ENCODE measurements around the gene DPM3. TPM values are rescaled to one million over a fixed set of nuclear protein-coding genes. Genes with fewer than 3 reads are reported as not detected.
"Not testable (repeated sequence)": the region's sequence is repeated elsewhere in the genome, so short reads cannot be mapped to it uniquely, and the experiment has no call there.

The DPM3 gene
- total and polyA plus RNA-seq, 4 donors: 42.4 to 200 (median 107) TPM

DNA sequence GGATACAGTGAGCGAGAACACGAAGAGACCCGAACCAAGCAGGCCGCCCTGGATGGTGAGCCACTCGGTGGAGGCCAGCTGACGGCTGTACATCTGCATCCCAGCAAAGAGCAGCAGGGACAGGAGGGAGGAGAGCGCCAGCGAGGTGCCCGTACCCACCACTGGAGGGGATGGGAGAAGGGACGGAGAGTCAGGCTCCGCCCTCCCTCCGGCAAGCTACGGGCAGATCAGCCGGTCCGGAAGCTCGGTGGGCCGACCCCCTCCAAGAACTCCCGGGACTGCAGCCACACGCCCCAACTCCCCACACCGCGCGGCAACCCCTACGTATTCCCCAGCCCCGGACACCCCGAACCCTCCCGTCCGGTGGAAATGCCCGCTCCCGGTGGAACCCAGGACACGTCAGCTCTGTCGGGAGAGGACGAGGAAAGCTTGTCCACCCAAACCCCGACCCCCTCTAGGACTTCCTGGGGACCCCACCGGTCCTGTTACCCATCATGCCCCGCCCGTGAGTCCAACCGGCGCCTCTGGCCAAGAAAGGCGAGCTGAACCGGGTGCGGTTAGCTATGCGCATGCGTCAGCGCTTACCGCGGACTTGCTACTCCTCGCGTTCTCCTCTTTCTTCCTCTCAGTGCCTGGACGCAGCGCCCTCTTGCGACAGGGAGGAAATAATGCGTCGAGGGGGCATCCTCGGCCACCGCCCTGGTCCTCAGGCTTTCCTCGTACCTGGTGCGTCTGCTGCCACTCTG lies 32.6 kb upstream of the DPM3 start, which contains the start of gene KRTCAP2:
KRTCAP2 (minus strand) TSS at position 573 of the 746 bp plus-strand sequence; CDS start at position 493, 80 bp downstream.
- Histone ChIP-seq H3K36me3 (ENCODE audit: control insufficient read depth in 1 of 2, insufficient read depth in 2 of 2, low read length in 1 of 2) (peaks cover 0 to 3% of the 10 kb centered on the region in 2 donors), H3K27ac (ENCODE audit: low read depth in 1 of 2, low read length in 2 of 2) (peak within 1 kb of the TSS in 1 of 2 donors; percentile 71), H3K27me3 (ENCODE audit: control insufficient read depth in 1 of 2, insufficient read depth in 2 of 2, low read length in 1 of 2) (no peaks in the 10 kb centered on the region), H3K4me3 (ENCODE audit: low read length in 2 of 2) (peak within 1 kb of the TSS; percentile 68 to 86), H3K4me1 (ENCODE audit: control insufficient read depth in 1 of 2, insufficient read depth in 2 of 2, low read length in 2 of 2) (no peaks in the 10 kb centered on the region), H3K9me3 (ENCODE audit: control insufficient read depth, low read length) (no peaks in the 10 kb centered on the region)
- ATAC-seq (ENCODE audit: low FRiP score) (peak; percentile 92), DNase-seq (peak; percentile 97 to 98)
- WGBS, 2 donors: 0 to 1% methylated on average over 47 to 57 of the region's 57 CpGs
- intact Hi-C loops (cut with DNase I): no loop called here

DNA sequence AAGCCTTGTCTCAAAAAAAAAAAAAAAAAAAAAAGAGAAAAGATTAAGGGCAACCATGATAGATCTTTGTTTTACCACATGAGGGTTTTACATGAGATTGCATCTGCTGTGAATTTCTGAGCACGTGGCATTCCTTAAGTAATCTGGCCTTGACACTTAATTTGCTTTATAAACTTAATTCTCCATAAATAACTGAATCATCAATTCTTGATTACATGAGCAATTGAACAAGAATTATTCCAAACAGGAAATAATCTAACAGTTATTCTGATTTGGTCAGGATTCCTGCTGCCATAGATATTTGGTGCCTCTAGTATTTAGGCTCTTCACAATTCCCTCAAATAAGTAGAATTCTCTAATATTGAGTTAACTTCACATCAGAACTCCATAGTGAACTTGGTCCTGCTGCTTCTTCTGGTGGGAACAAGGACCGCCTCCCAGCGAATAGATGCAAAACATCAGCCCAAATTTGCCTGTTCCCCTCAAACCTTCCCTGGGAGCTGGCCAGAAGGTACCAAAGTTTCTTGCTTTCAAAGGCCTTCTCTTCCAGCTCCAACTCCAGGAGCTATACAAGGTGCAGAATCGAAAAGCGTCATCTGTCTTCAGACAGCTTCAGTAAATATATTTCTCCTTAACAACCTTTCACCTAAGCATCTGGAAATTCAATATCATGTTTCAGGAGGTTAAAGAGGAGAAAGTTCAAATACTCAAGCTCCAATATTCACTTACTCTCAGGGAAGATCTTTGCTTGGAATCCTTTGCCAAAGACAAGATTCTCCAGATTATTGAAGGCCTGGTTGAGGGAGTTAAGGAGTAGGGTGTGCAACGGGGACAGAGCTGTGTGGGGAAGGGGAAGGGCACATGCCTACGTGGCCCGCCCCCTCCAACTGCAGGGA lies 31.8 kb upstream of the DPM3 start:
- Histone ChIP-seq H3K4me1 (ENCODE audit: control insufficient read depth in 1 of 2, insufficient read depth in 2 of 2, low read length in 2 of 2) (no peaks in the 10 kb centered on the region), H3K4me3 (ENCODE audit: low read length in 2 of 2) (peak overlapping the region; percentile 68 to 86), H3K27me3 (ENCODE audit: control insufficient read depth in 1 of 2, insufficient read depth in 2 of 2, low read length in 1 of 2) (no peaks in the 10 kb centered on the region), H3K9me3 (ENCODE audit: control insufficient read depth, low read length) (no peaks in the 10 kb centered on the region), H3K27ac (ENCODE audit: low read depth in 1 of 2, low read length in 2 of 2) (peak overlapping the region in 1 of 2 donors; percentile 71), H3K36me3 (ENCODE audit: control insufficient read depth in 1 of 2, insufficient read depth in 2 of 2, low read length in 1 of 2) (peaks cover 0 to 3% of the 10 kb centered on the region in 2 donors)
- WGBS, 2 donors: 37 to 38% methylated on average over 8 of the region's 8 CpGs
- intact Hi-C loops (cut with DNase I): no loop called here
- DNase-seq: no peak
- ATAC-seq (ENCODE audit: low FRiP score): peak; percentile 15

DNA sequence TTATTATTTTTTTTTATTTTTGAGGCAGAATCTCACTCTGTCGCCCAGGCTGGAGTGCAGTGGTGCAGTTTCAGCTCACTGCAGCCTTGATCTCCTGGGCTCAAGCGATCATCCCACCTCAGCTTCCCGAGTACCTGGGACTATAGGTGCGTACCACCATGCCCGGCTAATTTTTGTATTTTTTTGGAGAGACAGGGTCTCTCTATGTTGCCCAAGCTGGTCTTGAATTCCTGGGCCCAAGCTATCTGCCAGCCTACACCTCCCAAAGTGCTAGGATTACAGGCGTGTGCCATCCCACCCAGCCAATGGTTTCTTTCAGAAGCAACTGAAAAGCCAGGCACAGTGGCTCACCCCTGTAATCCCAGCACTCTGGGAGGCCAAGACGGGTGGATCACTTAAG lies 30.5 kb upstream of the DPM3 start:
- intact Hi-C loops (cut with DNase I): no loop called here
- DNase-seq (peak in 1 of 2 donors; percentile 36), ATAC-seq (ENCODE audit: low FRiP score) (no peak)
- Histone ChIP-seq H3K27ac (ENCODE audit: low read depth in 1 of 2, low read length in 2 of 2) (no peak overlapping the region), H3K27me3 (ENCODE audit: control insufficient read depth in 1 of 2, insufficient read depth in 2 of 2, low read length in 1 of 2) (no peaks in the 10 kb centered on the region), H3K9me3 (ENCODE audit: control insufficient read depth, low read length) (no peaks in the 10 kb centered on the region), H3K36me3 (ENCODE audit: control insufficient read depth in 1 of 2, insufficient read depth in 2 of 2, low read length in 1 of 2) (peaks cover 0 to 3% of the 10 kb centered on the region in 2 donors), H3K4me3 (ENCODE audit: low read length in 2 of 2) (no peak overlapping the region), H3K4me1 (ENCODE audit: control insufficient read depth in 1 of 2, insufficient read depth in 2 of 2, low read length in 2 of 2) (no peaks in the 10 kb centered on the region)
- 84 to 89% methylated on average over 7 of the region's 7 CpGs for WGBS, 2 donors

DNA sequence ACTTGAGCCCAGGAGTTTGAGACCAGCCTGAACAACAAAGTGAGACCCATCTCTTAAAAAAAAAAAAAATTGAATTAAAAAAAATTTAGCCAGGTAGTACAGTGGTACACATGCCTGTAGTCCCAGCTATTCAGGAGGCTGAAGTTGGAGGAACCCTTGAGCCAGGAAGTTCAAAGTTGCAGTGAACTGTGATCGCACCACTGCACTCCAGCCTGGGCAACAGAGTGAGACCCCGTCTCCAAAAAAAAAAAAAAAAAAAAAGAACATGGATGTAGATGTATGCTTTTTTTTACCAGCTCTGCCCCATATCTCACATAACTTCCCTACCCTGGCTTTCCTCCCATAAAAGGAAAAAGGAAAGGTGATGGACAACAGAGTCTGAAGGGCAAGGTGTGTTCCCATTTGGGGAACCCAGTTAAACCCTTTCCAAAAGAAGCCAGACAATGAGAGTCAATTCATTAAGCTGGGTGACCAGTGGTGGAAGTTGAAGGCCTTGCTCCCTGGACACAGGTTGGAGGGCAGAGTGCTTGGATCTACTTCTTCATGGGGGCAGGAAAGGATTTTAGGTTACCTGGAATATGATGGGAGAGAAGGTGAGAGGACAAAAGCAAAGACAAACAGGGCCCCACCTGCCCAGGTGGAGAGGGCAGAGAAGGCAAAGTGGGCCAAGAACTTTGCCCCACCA lies 29.9 kb upstream of the DPM3 start:
- H3K9me3 ChIP-seq (ENCODE audit: control insufficient read depth, low read length): no peaks in the 10 kb centered on the region
- H3K27ac ChIP-seq (ENCODE audit: low read depth in 1 of 2, low read length in 2 of 2): no peak overlapping the region
- DNase-seq (peak in 1 of 2 donors; percentile 12), ATAC-seq (ENCODE audit: low FRiP score) (no peak)
- intact Hi-C loops (cut with DNase I): no loop called here
- H3K36me3 ChIP-seq (ENCODE audit: control insufficient read depth in 1 of 2, insufficient read depth in 2 of 2, low read length in 1 of 2): peaks cover 0 to 3% of the 10 kb centered on the region in 2 donors
- H3K4me3 ChIP-seq (ENCODE audit: low read length in 2 of 2): no peak overlapping the region
- H3K4me1 ChIP-seq (ENCODE audit: control insufficient read depth in 1 of 2, insufficient read depth in 2 of 2, low read length in 2 of 2): no peaks in the 10 kb centered on the region
- no peaks in the 10 kb centered on the region for H3K27me3 ChIP-seq (ENCODE audit: control insufficient read depth in 1 of 2, insufficient read depth in 2 of 2, low read length in 1 of 2)
- 83 to 90% methylated on average over 2 of the region's 2 CpGs for WGBS, 2 donors

DNA sequence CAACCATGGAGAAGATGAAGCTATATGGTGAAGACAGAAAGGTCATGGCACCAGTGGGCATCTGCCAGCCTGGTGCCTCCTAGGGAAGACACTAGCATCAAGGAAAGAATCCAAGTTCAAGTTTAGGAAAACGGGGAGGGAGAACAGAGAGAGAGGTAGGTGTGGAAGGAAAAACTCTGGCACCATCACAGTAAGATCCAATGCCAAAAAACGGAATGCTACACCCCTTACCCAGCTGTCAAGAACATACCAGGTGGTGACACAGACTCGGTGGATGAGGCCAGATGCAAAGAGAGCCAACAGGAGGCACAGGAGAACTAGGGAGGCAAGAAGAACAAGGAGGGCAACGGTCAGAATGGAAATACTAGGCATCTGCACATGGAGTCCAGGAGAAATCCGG lies 29.2 kb upstream of the DPM3 start:
- peaks cover 0 to 3% of the 10 kb centered on the region in 2 donors for H3K36me3 ChIP-seq (ENCODE audit: control insufficient read depth in 1 of 2, insufficient read depth in 2 of 2, low read length in 1 of 2)
- no peaks in the 10 kb centered on the region for H3K4me1 ChIP-seq (ENCODE audit: control insufficient read depth in 1 of 2, insufficient read depth in 2 of 2, low read length in 2 of 2)
- no peak for DNase-seq
- WGBS, 2 donors: 69 to 80% methylated on average over 5 of the region's 5 CpGs
- H3K27ac ChIP-seq (ENCODE audit: low read depth in 1 of 2, low read length in 2 of 2): no peak overlapping the region
- H3K9me3 ChIP-seq (ENCODE audit: control insufficient read depth, low read length): no peaks in the 10 kb centered on the region
- no peak for ATAC-seq (ENCODE audit: low FRiP score)
- no peaks in the 10 kb centered on the region for H3K27me3 ChIP-seq (ENCODE audit: control insufficient read depth in 1 of 2, insufficient read depth in 2 of 2, low read length in 1 of 2)
- intact Hi-C loops (cut with DNase I): no loop called here
- H3K4me3 ChIP-seq (ENCODE audit: low read length in 2 of 2): no peak overlapping the region

DNA sequence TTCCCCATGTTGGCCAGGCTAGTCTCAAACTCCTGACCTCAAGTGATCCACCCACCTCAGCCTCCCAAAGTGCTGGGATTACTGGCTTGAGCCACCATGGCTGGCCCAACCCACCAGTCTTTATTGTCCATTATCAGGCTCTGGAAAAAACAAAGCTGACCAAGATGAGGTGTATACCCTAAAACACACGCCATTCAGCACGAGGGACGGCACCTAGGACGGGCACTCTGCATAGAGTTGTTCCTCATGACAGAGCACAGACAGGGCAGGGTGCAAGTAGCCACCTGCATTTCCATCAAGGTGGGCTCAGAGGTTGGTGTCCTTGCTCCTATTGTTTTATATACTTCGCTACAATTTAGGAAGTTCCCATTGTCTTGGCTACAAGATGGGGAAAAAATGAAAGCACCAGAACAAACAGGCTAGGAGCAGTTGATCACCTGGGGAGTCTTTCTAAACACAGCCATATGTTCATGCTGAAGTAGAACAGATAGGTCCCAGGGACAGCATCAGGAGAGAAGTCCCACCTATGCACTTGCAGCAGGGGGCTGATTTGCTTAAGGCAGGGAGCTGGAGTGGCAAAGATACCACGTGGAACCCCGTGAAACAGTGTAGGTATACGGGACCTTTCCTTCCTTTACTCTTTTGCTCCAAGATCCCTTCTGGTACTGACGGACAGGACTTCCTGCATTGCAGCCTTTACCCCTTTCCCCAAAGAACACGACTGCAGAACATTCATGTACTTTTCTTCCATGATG lies 28.3 kb upstream of the DPM3 start:
- intact Hi-C loops (cut with DNase I): loop anchor here in 1 of 2 donors (1.0 kb wide), 1 partner anchor 77 kb away; no protein-coding TSS in a partner anchor
- Histone ChIP-seq H3K27me3 (ENCODE audit: control insufficient read depth in 1 of 2, insufficient read depth in 2 of 2, low read length in 1 of 2) (no peaks in the 10 kb centered on the region), H3K4me1 (ENCODE audit: control insufficient read depth in 1 of 2, insufficient read depth in 2 of 2, low read length in 2 of 2) (no peaks in the 10 kb centered on the region), H3K36me3 (ENCODE audit: control insufficient read depth in 1 of 2, insufficient read depth in 2 of 2, low read length in 1 of 2) (peaks cover 0 to 3% of the 10 kb centered on the region in 2 donors), H3K9me3 (ENCODE audit: control insufficient read depth, low read length) (no peaks in the 10 kb centered on the region), H3K27ac (ENCODE audit: low read depth in 1 of 2, low read length in 2 of 2) (no peak overlapping the region), H3K4me3 (ENCODE audit: low read length in 2 of 2) (no peak overlapping the region)
- ATAC-seq (ENCODE audit: low FRiP score): no peak
- DNase-seq: peak in 1 of 2 donors; percentile 43
- 73 to 81% methylated on average over 10 of the region's 10 CpGs for WGBS, 2 donors

DNA sequence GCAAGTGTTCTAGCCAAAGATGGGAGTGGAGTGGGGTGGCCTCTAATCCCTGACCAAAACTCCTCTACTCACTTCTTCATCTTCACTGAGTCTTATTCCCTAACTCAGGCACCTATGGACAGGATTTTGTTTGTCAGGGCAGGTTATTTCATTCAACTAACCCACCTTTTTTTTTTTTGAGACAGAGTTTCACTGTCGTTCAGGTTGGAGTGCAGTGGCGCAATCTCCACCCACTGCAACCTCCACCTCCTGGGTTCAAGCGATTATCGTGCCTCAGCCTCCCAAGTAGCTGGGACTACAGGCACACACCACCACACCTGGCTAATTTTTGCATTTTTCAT lies 27.7 kb upstream of the DPM3 start:
- not testable (repeated sequence) for DNase-seq; H3K9me3 ChIP-seq (ENCODE audit: control insufficient read depth, low read length); H3K4me1 ChIP-seq (ENCODE audit: control insufficient read depth in 1 of 2, insufficient read depth in 2 of 2, low read length in 2 of 2); H3K27me3 ChIP-seq (ENCODE audit: control insufficient read depth in 1 of 2, insufficient read depth in 2 of 2, low read length in 1 of 2); H3K4me3 ChIP-seq (ENCODE audit: low read length in 2 of 2); H3K36me3 ChIP-seq (ENCODE audit: control insufficient read depth in 1 of 2, insufficient read depth in 2 of 2, low read length in 1 of 2); H3K27ac ChIP-seq (ENCODE audit: low read depth in 1 of 2, low read length in 2 of 2); ATAC-seq (ENCODE audit: low FRiP score)
- intact Hi-C loops (cut with DNase I): loop anchor here in 1 of 2 donors (1.0 kb wide), 1 partner anchor 77 kb away; no protein-coding TSS in a partner anchor
- 45 to 49% methylated on average over 4 of the region's 4 CpGs for WGBS, 2 donors

Data from aorta (tissue), 5 donors.